SH-SY5Y (cell line): ENCODE data around the gene FLOT1.

ENCODE experiments used
- GATA2 ChIP-seq: IDR thresholded peaks from 2 replicates; pipeline ENCODE4 v1.6.1; 2011; ENCODE audit warnings: mild to moderate bottlenecking, low read depth, low read length
- GATA3 ChIP-seq: IDR thresholded peaks from 2 replicates; pipeline ENCODE4 v1.6.1; 2011; ENCODE audit warnings: low read depth, mild to moderate bottlenecking, low read length, moderate library complexity

The FLOT1 gene

DNA sequence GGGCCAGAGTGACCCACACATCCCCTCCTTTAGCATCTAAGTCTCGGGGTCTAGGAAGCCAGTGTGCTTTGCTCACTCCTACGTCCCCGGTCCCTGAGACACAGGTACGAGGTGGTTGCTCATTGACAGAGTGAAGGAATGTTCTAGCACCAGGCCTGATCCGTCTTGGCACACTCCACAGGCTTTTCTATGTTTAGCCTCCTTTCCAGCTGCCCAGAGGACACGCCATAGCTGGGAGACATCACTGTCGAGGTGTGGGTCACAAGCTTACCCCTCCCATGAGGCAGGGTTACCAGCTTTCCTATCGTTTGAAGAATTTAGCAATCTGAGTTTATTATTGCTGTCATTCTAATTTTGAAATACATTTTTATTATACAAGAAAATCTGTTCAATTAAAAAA is 32.2 kb upstream of the FLOT1 start:
- TF ChIP-seq GATA3 (no peak), GATA2 (no peak)

DNA sequence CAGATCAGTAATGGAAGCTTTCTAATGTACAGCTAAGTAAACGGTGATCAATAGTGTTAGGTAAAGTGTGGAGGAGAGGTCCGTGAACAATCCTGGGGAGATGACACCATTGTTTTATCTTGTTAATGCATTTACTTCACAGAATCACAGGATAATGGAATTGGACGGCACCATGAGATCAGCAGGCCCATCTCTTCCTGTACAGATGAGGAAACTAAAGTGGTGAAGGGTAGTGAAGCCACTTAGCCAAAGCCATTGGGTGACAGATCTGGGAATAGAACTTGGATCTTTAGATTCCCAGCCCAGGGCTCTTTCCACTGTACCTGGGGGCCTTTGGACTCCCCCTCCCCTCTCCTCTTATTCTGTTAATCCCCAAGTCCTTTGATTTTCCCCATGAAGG is 28.1 kb upstream of the FLOT1 start:
- TF ChIP-seq GATA3 (no peak), GATA2 (no peak)

DNA sequence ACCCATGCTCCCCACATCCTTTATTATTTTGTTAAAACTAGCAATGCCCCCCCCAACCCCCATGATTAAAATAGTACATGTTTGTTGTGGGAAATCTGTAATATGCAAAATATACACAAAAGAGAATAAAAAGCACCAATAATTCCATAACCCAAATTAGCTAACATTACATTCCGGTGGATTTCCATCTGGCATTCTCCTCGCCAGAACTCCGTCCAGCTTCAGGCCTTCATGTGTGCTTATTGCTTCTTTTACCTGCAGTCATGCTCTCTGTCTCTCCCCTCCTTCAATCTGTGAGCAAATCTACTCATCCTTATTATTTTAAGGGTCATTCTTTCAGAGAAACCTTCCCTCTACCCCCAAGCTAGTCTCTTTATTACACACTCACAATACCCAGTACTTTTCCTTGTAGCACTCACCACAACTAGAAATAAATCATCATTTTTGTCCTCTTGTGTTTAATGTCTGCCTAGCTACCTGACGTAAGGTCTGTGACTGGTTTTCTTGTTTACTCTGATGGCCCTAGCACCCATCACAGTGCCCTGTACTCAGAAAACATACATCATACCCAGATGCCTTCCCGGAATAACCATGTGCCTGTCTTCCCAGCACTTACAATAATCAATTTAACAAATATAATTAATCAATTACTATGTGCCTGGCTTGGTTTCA is 27.5 kb upstream of the FLOT1 start:
- TF ChIP-seq GATA3 (no peak), GATA2 (no peak)

DNA sequence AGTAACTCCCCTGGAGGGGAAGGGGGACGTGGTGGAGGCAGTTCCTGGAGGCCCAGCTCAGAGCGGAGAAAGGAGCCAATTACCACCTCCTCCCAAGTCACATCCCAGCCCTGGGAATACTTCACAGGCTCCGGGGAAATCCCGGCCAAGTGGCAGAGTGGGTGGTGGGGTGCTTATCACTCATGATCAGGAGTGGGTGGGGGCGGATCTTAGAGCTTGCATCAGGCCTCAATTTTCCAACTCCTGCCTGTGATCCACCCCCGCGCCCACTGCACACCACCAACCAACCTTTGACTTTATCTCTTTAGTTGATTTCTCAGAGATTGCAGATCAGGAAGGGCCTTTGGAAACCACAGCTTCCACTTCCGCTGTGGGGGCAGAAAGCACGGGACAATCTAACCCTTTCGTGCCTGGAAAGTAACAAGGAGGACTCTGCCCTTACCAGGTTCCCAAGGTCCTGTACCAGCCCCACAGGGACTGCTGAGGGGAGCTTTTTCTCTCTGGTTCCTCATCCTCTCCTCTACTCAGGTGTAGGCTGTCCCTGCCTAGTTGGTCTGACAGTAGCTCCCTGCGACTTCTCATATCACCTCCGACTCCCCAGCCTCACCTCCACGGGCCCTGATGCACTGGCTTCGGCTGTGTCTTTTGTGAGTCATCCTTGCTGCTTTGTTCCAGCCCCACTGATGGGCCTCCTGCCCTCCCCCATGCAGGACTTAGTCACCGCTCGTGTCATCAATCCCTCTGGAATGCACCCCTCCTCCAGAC is 26.8 kb upstream of the FLOT1 start:
- TF ChIP-seq GATA2 (no peak), GATA3 (no peak)

DNA sequence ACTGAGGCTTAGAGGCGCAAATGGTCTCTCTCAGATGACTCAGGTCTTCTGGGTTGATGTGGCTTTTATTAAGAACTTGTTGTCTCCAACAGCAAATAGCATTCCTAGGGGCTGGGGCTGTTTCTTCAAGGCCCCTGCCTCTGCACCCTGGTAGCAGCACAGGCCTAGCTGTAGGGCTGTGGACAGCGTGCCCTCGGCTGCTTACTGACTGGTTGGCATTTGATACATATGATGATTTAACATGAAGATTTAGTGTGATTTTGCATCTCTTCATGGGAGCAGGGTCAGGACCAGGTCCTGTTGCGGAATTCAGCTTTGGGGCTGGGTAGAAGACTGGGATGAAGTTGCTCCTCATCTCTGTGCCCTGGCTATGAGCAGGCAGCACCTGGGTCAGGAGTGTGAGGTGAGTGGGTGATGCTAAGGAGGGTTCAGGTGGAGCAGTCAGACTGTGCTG is 26.2 kb upstream of the FLOT1 start:
- TF ChIP-seq GATA3 = no peak
- no peak for TF ChIP-seq GATA2

DNA sequence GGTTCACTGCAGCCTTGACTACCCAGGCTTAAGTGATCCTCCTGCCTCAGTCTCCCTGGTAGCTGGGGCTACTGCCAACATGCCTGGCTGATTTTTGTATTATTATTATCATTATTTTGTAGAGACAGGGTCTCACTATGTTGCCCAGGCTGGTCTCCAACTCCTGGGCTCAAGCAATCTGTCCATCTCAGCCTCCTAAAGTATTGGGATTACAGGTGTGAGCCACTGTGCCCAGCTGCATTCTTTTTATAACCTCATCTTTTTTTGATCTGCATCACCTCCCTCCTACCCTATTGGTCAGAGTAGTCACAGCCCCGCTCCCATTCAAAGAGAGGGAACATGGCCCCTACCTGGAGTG is 25.4 kb upstream of the FLOT1 start:
- TF ChIP-seq GATA3 = no peak
- TF ChIP-seq GATA2 = no peak

DNA sequence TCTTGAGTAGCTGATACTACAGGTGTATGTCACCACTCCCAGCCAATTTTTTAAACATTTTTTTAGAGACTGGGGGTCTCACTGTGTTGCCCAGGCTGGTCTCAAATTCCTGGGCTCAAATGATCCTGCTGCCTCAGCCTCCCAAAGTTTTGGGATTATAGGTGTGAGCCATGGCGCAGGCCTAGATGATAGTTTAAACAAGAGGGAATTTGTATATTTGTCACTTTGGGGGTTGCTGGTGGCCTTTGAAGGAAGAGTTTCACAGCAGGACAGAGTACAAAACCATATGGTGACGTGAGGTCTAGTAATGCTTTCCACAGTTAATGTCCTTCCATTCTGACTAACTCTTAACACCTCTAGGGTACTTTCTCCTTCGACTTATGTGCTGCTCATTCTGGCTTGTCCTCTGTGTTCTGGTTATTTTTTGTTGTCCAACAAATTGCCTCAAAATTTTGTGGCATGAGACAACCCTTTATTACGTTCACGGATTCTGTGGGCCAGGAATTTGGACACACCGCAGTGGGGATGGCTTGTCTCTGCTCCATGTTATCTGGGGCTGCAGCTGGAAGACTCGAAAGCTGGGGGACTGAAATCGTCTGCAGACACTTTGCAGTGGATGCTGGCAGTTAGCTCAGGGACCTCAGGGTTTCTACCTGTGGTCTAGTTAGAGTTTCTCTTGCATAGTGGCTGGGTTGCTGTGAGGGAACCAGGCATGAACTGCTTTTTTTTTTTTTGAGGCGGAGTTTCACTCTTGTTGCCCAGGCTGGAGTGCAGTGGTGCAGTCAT is 24.9 kb upstream of the FLOT1 start:
- TF ChIP-seq GATA2 = no peak
- no peak for TF ChIP-seq GATA3

DNA sequence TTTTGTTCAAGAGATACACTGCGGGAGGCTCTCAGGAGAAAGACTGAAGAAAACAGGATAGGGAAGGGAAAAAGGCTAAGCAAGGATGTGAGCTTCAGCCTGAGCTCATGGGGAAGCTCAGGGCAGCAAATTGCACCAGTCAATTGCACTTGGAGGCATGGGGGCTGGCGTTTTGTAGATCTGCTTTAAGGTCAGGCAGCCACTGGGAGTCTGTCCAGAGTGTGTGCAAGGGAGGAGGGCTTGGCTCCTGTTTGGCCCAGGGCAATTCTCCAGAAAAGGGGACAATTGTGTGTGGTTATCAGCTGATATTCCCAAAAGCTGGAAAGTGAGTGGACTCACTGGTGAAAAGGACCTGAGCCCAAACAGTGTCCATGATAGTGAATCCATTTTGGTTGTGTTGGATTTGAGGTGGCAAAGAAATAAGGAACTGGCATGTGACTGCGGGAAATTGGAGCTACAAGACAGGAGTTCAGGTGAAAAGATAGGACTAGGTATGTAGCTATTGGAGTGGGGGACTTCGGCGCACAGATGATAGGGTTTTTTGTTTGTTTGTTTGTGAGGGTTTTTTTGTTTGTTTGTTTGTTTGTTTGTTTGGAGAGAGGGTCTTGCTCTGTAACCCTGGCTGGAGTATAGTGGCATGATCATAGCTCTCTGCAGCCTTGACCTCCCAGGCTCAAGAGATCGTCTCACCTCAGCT is 24.1 kb upstream of the FLOT1 start:
- no peak for TF ChIP-seq GATA3
- TF ChIP-seq GATA2 = no peak

DNA sequence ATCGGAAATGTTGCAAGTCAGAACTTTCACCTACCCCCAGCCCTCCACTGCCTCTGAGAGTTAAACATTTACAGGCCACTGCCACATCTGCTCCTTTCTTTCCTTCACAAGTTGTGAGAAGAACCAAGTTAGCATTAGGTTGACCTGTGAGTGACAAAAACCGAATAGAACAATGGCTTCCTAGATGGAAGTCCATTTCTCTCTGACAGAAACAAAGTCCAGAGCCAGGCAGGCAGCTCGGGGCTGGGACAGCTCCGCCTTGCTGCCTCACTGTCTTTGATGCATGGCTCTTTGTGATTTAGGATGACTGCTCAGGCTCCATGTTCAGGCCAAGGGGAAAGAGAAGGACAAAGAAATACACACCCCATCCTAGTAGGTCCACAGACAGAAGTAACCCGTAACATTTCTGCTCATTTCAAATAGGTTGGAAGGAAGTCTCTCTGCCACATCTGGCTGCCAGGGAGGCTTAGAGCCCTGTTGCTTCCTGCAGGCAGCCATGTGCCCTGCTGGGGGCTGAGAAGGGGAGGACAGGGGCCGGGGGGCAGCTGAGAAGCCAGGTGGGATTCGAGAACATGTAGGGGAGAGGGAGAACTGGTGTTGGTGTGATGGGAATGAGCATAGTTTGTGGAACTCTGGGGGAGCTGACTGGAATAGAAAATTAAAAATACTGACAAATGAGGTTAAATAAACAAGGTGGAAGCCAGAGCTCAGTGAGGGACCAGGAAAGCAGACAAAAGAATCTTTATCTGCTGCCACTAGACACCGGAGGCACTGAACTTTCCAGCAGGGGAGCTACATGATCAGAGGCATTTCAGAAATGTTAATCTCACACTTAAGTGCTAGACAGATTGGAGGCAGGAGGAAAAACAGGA is 21.4 kb upstream of the FLOT1 start:
- TF ChIP-seq GATA3 = no peak
- TF ChIP-seq GATA2 = no peak

DNA sequence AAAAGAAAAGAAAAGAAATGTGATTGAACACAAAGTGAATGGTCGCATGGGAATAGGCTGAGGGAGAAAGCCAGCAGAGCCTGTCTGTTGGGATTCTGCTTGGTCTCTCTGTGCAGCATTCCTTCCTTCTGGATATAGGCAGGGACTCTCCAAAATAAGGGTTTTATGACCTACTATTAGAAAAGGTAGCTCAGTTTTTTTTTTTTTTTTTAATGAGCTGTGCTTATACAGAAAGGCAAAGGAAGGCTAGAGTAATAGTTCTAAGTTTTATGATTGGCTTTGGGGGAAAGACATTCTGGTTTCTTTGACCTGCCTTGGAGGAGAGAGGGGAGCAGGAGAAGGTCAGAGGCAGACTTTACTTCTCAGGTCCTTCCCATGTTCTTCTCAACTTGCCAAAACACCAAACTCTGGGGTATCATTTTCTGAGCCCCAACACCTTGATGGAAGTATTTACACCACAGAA is 20.7 kb upstream of the FLOT1 start:
- TF ChIP-seq GATA2 = no peak
- TF ChIP-seq GATA3 = no peak

DNA sequence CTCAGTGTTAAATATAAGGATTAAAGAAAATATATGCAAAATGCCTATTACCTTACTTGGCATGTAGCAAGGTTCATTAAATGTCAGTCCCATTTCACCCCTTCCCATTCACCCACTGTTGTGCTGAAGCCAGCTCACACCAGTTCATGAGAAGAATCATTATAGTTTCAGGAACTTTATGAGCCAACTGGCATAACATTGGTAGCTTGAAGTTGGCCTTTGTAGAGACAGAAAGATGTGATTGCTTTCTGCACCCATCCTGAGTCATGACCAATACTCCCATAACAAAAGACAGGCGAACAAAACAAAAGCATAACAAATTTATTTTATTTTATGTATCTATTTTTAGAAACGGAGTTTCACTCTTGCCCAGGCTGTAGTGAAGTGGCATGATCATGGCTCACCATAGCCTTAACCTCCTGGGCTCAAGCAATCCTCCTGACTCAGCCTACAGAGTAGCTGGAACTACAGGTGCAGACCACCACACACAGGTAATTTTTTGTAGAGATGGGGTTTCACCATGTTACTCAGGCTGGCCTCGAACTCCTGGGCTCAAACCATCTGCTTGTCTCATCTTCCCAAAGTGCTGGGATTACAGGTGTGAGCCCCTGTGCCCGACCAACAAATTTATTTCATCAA is 19.4 kb upstream of the FLOT1 start:
- TF ChIP-seq GATA3 (no peak), GATA2 (no peak)

DNA sequence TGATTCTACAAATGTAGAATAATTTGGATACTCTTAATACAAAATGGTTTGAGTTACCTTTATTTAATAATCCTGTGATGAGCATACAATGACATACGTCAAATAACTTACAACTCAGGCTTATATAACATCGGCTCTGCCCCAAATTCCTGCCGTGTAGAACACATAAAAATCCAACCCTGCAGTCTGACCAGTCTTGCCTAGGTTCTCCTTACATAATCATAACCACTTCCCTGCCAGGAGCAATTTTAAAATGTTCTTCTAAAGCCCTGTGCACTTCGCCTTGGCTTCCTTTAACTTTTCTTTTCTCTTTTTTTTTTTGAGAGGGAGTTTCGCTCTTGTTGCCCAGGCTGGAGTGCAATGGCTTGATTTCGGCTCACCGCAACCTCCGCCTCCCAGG is 18.1 kb upstream of the FLOT1 start:
- no peak for TF ChIP-seq GATA2
- no peak for TF ChIP-seq GATA3
